ENCODE results near the gene TNNI2. TPM values are rescaled to one million over a fixed set of nuclear protein-coding genes. Genes with fewer than 3 reads are reported as not detected.

Gene TNNI2
- total and polyA plus RNA-seq, 2 donors (not counting 1 experiment from before 2014, with no cell fraction given): not detected

- Histone ChIP-seq H3K4me1 (ENCODE audit: control insufficient read depth, extremely low read depth, insufficient read depth, low read length) (no peaks in the 10 kb centered on the region), H3K9ac (ENCODE audit: insufficient read depth, low read length) (no peak overlapping the region), H2AFZ (ENCODE audit: low read length) (no peak overlapping the region), H3K27ac (ENCODE audit: insufficient read depth, low read length) (no peak overlapping the region), H3K4me3 (replicated peaks in 1 of 4; ENCODE audit: control extremely low read depth in 1 of 4, insufficient read depth in 1 of 4, low read depth in 3 of 4, low read length in 4 of 4) (no peak overlapping the region), H3K79me2 (ENCODE audit: control insufficient read depth, insufficient read depth, low read length) (no peaks in the 10 kb centered on the region), H4K20me1 (ENCODE audit: control insufficient read depth, extremely low read depth, insufficient read depth, low read length) (no peaks in the 10 kb centered on the region), H3K9me3 (ENCODE audit: control insufficient read depth, insufficient read depth, low read depth, low read length) (no peaks in the 10 kb centered on the region), H3K4me2 (ENCODE audit: extremely low read depth, insufficient read depth, low read length) (no peak overlapping the region), H3K36me3 (ENCODE audit: control insufficient read depth, insufficient read depth, low read length) (no peaks in the 10 kb centered on the region), H3K27me3 (ENCODE audit: control insufficient read depth, insufficient read depth, low read length) (no peaks in the 10 kb centered on the region)
- no peak for TF ChIP-seq CTCF (conservative IDR thresholded peaks at IDR 0.05 in 1 of 2, IDR thresholded peaks at IDR 0.05 in 1 of 2; ENCODE audit: low read depth in 1 of 2, low read length in 2 of 2)
- no peak for TF ChIP-seq EZH2 (IDR thresholded peaks at IDR 0.05; ENCODE audit: low read length, missing control alignments)
- DNase-seq (ENCODE audit: low read depth in 2 of 2): no peak
Measured at GRCh38 chr11:1846453-1846932, 7.7 kb downstream of the TNNI2 start.

GRCh38 chr11:1847006-1847735, 8.4 kb downstream of the TNNI2 start:
- Histone ChIP-seq H3K9ac (ENCODE audit: insufficient read depth, low read length) (no peak overlapping the region), H2AFZ (ENCODE audit: low read length) (no peak overlapping the region), H3K4me3 (replicated peaks in 1 of 4; ENCODE audit: control extremely low read depth in 1 of 4, insufficient read depth in 1 of 4, low read depth in 3 of 4, low read length in 4 of 4) (no peak overlapping the region), H3K4me2 (ENCODE audit: extremely low read depth, insufficient read depth, low read length) (no peak overlapping the region), H3K36me3 (ENCODE audit: control insufficient read depth, insufficient read depth, low read length) (no peaks in the 10 kb centered on the region), H4K20me1 (ENCODE audit: control insufficient read depth, extremely low read depth, insufficient read depth, low read length) (no peaks in the 10 kb centered on the region), H3K4me1 (ENCODE audit: control insufficient read depth, extremely low read depth, insufficient read depth, low read length) (no peaks in the 10 kb centered on the region), H3K27me3 (ENCODE audit: control insufficient read depth, insufficient read depth, low read length) (no peaks in the 10 kb centered on the region), H3K79me2 (ENCODE audit: control insufficient read depth, insufficient read depth, low read length) (no peaks in the 10 kb centered on the region), H3K9me3 (ENCODE audit: control insufficient read depth, insufficient read depth, low read depth, low read length) (no peaks in the 10 kb centered on the region), H3K27ac (ENCODE audit: insufficient read depth, low read length) (no peak overlapping the region)
- no peak for DNase-seq (ENCODE audit: low read depth in 2 of 2)
- no peak for TF ChIP-seq EZH2 (IDR thresholded peaks at IDR 0.05; ENCODE audit: low read length, missing control alignments)
- TF ChIP-seq CTCF (conservative IDR thresholded peaks at IDR 0.05 in 1 of 2, IDR thresholded peaks at IDR 0.05 in 1 of 2; ENCODE audit: low read depth in 1 of 2, low read length in 2 of 2): no peak

- H3K4me2 ChIP-seq (ENCODE audit: extremely low read depth, insufficient read depth, low read length): no peak overlapping the region
- no peak for DNase-seq (ENCODE audit: low read depth in 2 of 2)
- H3K4me1 ChIP-seq (ENCODE audit: control insufficient read depth, extremely low read depth, insufficient read depth, low read length): no peaks in the 10 kb centered on the region
- no peak overlapping the region for H3K27ac ChIP-seq (ENCODE audit: insufficient read depth, low read length)
- no peaks in the 10 kb centered on the region for H3K36me3 ChIP-seq (ENCODE audit: control insufficient read depth, insufficient read depth, low read length)
- H2AFZ ChIP-seq (ENCODE audit: low read length): no peak overlapping the region
- TF ChIP-seq EZH2 (IDR thresholded peaks at IDR 0.05; ENCODE audit: low read length, missing control alignments): no peak
- no peak for TF ChIP-seq CTCF (conservative IDR thresholded peaks at IDR 0.05 in 1 of 2, IDR thresholded peaks at IDR 0.05 in 1 of 2; ENCODE audit: low read depth in 1 of 2, low read length in 2 of 2)
- H3K79me2 ChIP-seq (ENCODE audit: control insufficient read depth, insufficient read depth, low read length): no peaks in the 10 kb centered on the region
- no peak overlapping the region for H3K4me3 ChIP-seq (replicated peaks in 1 of 4; ENCODE audit: control extremely low read depth in 1 of 4, insufficient read depth in 1 of 4, low read depth in 3 of 4, low read length in 4 of 4)
- H3K27me3 ChIP-seq (ENCODE audit: control insufficient read depth, insufficient read depth, low read length): no peaks in the 10 kb centered on the region
- no peaks in the 10 kb centered on the region for H3K9me3 ChIP-seq (ENCODE audit: control insufficient read depth, insufficient read depth, low read depth, low read length)
- H3K9ac ChIP-seq (ENCODE audit: insufficient read depth, low read length): no peak overlapping the region
- H4K20me1 ChIP-seq (ENCODE audit: control insufficient read depth, extremely low read depth, insufficient read depth, low read length): no peaks in the 10 kb centered on the region
Measured at GRCh38 chr11:1847926-1848639, 9.3 kb downstream of the TNNI2 start.
